Measurements from ENCODE around the gene RBM34.

The RBM34 gene

GRCh38 chr1:235152235-235152634, 8.8 kb downstream of the RBM34 start:
- no peak for DNase-seq (ENCODE audit: low read depth in 2 of 2)

GRCh38 chr1:235151033-235151432, 10.0 kb downstream of the RBM34 start:
- no peak for DNase-seq (ENCODE audit: low read depth in 2 of 2)

DNA sequence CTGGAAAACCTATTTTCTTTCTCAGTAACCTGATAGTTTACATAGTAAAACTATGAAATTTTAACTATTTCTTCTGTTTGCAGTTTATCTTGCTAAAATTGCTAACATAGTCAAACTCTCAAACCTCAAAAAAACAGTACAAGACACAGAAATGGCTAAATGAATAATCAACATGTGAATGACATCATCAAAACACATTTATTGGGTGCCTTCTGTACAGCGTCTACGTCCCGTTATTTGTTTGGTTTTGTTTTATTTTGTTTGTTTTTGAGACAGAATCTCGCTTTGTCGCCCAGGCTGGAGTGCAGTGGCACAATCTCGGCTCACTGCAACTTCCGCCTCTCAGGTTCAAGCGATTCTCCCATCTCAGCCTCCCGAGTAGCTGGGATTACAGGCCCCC, 11.2 kb downstream of the RBM34 start:
- no peak for DNase-seq (ENCODE audit: low read depth in 2 of 2)

DNA sequence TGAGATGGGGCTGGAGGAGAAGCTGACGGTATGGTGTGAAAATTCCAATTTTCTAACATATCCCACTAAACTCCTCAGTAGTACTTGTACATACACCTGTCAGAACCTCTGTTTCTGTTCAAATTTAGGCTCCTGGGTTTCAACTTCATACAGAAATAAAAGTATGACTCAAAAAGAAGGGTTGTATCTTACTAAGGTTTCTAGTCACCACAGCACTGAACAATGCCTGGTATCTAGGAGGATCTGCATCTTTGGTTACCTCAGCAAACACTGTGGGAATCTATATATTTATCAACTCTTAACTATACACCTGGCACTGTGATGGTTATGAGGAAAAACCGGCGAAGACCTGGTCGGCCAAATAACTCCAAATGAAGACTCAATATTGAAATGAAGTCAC, 13.8 kb downstream of the RBM34 start:
- DNase-seq (ENCODE audit: low read depth in 2 of 2) = no peak

DNA sequence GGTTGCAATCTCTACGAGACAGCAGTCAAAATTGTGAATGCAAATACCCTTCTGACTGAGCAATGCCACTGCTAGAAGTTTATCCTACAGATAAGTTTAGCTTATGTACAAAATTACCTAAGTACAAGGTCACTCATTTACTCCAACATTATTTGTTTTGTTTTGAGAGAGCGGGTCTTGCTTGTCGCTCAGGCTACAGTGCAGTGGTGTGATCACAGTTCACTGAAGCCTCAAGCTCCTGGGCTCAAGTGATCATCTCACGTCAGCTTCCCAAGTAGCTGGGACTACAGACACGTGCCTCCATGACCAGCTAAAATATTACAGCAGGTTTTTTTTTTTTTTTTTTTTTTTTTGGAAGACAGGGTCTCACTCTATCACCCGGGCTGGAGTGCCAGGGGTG, 15.4 kb downstream of the RBM34 start:
- no peak for DNase-seq (ENCODE audit: low read depth in 2 of 2)

DNA sequence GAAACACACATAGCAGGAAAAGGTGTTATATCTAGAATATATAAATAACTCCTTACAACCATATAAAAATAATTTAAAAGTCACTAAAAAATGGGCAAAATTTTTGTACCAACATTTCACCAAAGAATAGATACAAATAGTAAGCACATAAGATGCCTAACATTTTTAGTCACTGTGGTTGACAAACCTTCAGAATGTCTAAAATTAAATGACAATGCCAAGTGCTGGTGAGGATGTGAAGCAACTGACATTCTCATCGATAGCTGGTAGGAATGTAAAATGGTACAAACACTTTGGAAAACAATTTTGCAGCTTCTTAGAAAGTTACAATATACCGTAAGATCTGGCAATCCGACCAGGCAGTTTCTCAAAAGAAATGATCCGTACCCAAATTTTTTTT, 18.1 kb downstream of the RBM34 start:
- no peak for DNase-seq (ENCODE audit: low read depth in 2 of 2)

GRCh38 chr1:235139315-235139714, 21.7 kb downstream of the RBM34 start:
- DNase-seq (ENCODE audit: low read depth in 2 of 2) = no peak

DNA sequence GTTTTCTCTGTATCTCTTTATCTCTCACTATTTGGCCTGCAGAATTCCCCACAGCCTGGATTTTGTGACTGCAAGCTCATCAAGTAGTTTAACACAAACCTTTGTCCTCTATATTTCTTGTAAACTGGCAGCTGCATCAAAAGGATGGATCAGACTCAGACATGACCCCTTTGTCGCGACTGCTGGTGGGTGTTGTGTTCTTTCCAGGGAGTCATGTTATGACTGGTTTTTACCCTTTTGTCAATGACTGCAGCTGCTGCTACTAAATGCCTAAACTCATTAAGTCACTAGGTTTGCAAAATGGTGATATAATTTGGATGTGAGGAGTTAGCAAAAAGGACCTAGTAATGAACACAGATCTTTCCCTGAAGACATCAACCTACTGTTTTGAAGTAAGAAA, 22.2 kb downstream of the RBM34 start:
- DNase-seq (ENCODE audit: low read depth in 2 of 2) = no peak

GRCh38 chr1:235136111-235136510, 24.9 kb downstream of the RBM34 start:
- DNase-seq (ENCODE audit: low read depth in 2 of 2) = no peak

DNA sequence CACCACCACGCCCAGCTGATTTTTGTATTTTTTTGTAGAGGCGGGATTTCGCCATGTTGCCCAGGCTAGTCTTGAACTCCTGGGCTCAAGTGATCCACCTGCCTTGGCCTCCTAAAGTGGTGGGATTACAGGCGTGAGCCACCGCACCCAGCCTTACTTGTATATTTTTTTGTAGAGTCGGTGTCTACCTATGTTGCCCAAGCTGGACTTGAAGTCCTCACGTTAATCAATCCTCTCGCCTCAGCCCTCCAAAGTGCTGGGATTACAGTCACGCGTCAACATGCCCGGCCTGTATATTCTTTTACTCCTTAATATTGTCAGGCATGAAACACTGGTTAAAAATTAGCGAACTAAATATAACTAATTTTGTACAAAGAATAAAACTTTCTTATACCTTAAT, 26.9 kb downstream of the RBM34 start:
- DNase-seq (ENCODE audit: low read depth in 2 of 2) = no peak

GRCh38 chr1:235133086-235133485, 28.0 kb downstream of the RBM34 start:
- DNase-seq (ENCODE audit: low read depth in 2 of 2) = no peak

GRCh38 chr1:235131961-235132360, 29.1 kb downstream of the RBM34 start:
- DNase-seq (ENCODE audit: low read depth in 2 of 2) = no peak

GRCh38 chr1:235130766-235131270, 30.2 kb downstream of the RBM34 start:
- DNase-seq (ENCODE audit: low read depth in 2 of 2) = no peak

DNA sequence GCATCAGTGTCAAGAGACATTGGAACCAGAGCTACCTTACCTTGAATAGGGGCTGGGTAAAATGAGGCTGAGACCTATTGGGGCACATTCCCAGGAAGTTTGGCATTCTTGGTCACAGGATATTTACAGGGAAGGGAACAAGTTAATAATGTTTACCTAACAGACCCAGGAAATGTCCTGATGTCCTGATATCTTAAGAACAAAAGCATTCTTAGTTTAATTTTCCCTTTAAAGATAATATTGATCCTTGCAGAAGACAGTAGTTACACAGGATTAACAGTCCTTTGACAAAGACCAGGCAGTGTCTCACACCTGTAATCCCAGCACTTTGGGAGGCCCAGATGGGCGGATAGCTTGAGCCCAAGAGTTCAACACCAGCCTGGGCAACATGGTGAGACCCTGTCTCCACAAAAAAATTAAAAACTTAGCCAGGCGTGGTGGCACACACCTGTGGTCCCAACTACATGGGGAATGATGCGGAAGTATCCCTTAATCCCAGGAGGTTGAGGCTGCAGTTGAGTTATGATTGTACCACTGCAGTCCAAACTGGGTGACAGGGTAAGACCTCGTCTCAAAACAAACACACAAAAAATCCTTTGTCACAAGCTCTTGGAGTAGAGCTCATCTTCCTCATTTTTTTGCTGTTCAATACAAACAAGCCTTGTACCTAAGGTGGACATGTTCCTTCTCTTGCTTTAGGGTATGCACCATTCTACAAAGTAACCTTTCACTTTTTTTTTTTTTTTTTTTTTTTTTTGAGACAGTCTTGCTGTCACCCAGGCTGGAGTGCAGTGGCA, 31.1 kb downstream of the RBM34 start:
- DNase-seq (ENCODE audit: low read depth in 2 of 2) = no peak

GRCh38 chr1:235128456-235129328, 32.4 kb downstream of the RBM34 start, which contains the start of gene TOMM20:
TSS of gene TOMM20 (minus strand) at chr1:235128837. CDS start at chr1:235128715, 122 bp downstream.
- DNase-seq (ENCODE audit: low read depth in 2 of 2) = peak; percentile 95 to 97

- no peak for DNase-seq (ENCODE audit: low read depth in 2 of 2)
These were observed 33.2 kb downstream of the RBM34 start for GRCh38 chr1:235127732-235128455.

DNA sequence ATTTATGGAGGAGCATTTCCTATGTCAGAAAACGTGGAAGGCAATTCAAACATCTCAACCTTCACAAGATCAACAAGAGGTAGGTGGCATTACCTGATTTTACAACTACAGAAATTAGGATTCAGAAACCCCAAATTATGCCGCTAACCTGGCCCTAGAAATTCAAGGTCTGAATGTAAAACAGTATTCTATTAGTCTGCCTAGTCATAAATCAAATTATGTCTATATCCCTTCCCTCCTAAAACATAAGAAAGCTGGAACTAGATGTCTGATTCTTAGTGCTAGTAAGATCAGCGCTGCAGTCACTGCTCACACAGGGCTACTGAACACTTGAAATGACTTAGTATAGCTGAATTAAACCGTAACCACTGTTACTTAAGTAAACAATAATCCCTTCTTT, 33.8 kb downstream of the RBM34 start:
- no peak for DNase-seq (ENCODE audit: low read depth in 2 of 2)

- no peak for DNase-seq (ENCODE audit: low read depth in 2 of 2)
These were observed 36.4 kb downstream of the RBM34 start for GRCh38 chr1:235124665-235125064.

DNA sequence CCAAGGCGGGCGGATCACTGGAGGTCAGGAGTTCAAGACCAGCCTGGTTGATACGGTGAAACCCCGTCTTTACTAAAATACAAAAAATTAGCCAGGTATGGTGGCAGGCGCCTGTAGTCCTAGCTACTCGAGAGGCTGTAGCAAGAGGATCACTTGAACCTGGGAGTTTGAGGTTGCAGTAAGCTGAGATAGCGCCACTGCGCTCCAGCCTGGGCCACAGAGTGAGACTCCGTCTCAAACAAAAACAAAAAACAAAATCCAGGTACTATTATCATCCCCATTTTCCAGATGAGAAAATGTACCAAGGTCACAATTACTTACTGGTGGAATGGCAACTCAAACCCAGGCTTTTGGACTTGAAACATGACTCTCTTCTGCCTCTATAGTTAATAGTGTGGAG, 36.9 kb downstream of the RBM34 start:
- DNase-seq (ENCODE audit: low read depth in 2 of 2) = no peak

DNA sequence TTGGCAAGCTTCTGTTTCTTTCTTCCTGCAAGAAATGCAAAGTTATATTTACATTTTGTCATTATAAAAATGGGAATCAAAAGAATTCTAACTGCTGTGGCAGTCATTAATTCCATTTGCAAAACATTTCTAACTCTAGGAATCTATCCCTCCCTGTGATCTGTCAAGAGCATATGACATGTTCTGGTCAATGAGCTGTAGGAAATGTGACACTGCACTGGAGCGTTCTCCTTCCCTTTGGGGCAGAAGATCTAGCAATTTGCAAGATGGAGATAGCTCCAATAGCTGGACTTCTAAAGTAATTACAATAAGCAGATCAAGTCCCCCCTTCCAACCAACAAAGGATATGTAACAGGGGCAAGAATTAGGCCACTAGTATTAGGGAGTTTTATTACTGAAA, 38.7 kb downstream of the RBM34 start:
- no peak for DNase-seq (ENCODE audit: low read depth in 2 of 2)

DNA sequence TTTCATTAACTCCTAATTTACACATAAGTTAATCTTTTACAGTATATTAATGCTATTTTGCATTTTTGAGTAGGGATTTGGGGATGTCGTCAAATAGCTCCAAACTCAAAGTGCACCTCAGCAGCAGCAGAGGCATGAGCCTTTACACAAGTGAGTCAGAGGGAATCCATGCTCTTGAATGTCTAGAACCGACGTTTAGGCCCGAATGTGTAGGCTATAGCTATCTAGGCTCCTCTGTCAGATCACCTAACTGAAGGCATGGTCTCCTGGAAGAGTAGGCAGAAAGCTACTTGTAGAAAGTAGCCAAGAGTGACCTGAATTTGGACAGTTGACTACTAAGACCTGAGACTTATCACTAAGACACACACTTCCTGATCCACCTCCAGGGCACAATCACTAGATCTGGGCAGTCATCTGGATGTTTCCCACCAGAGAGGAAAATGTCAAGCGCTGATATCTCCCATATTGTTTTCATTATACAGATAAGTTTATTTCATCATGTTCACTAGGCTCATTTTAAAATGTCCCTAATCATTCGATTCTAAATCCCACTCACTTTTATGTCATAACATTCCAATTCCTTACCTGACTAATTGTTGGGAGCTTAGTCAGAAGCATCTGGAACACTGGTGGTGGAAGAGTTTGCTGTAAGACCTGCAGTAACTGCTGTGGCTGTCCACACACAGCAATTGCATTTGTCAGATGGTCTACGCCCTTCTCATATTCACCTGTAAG, 47.7 kb downstream of the RBM34 start:
- DNase-seq (ENCODE audit: low read depth in 2 of 2) = no peak

All from fibroblast of skin of left biceps (primary cell).